H1 (cell line): Measurements from ENCODE around the gene DBF4. TPM values are rescaled to one million over a fixed set of nuclear protein-coding genes. Genes with fewer than 3 reads are reported as not detected.

Experiments used
- CTCF ChIA-PET: fragments of 300-600 bp; sonication (Branson Sonifier 250); formaldehyde crosslinking; loops from one replicate; lab custom pipeline; 2021; ENCODE audit not compliant: partially characterized antibody; lab: Charles Lee
- POLR2A ChIA-PET: fragments of 300-600 bp; sonication (Branson Sonifier 250); formaldehyde crosslinking; loops from one replicate; lab custom pipeline; 2021; ENCODE audit warnings: inconsistent platforms; ENCODE audit not compliant: partially characterized antibody; lab: Charles Lee
- DNase-seq, 2 experiments: peaks; one replicate each; pipeline versions ENCODE4 v3.0.0 to v3.0.0-alpha.2; 2010 to 2022; ENCODE audit warnings: low spot score in 2 of 2, low read depth in 1 of 2, mixed read lengths in 1 of 2
- FAIRE-seq: peaks from 2 replicates; lab custom pipeline; 2011; peaks lifted over from hg19 to GRCh38; lab: Jason Lieb, UNC
- H2AFZ ChIP-seq: 2 replicates; pipeline ENCODE4 v1.8.1; 2012; ENCODE audit warnings: low read length, inconsistent platforms
- H2AK5ac ChIP-seq: 2 replicates; pipeline ENCODE4 v1.6.1; 2013; ENCODE audit warnings: low read depth, low read length
- H2BK120ac ChIP-seq: replicated peaks from 2 replicates; pipeline ENCODE3; 2013; ENCODE audit warnings: low read depth, low read length, inconsistent platforms
- H2BK12ac ChIP-seq: 2 replicates; pipeline ENCODE4 v1.6.1; 2013; ENCODE audit warnings: low read depth, low read length
- H2BK15ac ChIP-seq: 2 replicates; pipeline ENCODE4 v1.6.1; 2013; ENCODE audit warnings: low read length
- H2BK20ac ChIP-seq: 2 replicates; pipeline ENCODE4 v1.6.1; 2013; ENCODE audit warnings: low read length
- H2BK5ac ChIP-seq: 2 replicates; pipeline ENCODE4 v1.6.1; 2013; ENCODE audit warnings: low read depth, low read length
- H3K14ac ChIP-seq: 2 replicates; pipeline ENCODE4 v1.6.1; 2013; ENCODE audit warnings: inconsistent platforms; ENCODE audit not compliant: insufficient read length
- H3K18ac ChIP-seq: 2 replicates; pipeline ENCODE4 v1.6.1; 2013; ENCODE audit warnings: low read length; ENCODE audit errors: extremely low read depth
- H3K23ac ChIP-seq: 2 replicates; pipeline ENCODE4 v1.6.1; 2013; ENCODE audit warnings: inconsistent platforms; ENCODE audit not compliant: insufficient read length
- H3K23me2 ChIP-seq: 2 replicates; pipeline ENCODE4 v1.6.1; 2013; ENCODE audit warnings: low read depth, low read length
- H3K27ac ChIP-seq: 2 replicates; pipeline ENCODE4 v1.6.1; 2011; ENCODE audit warnings: low read depth, low read length, inconsistent platforms
- H3K27me3 ChIP-seq, 4 experiments: replicated peaks in 1 of 4; 1 replicate in 1 of 4; 2 replicates in 3 of 4; pipeline versions ENCODE4 v1.6.1 to v1.8.1; 2011 to 2013; ENCODE audit warnings: low read length in 3 of 4, mild to moderate bottlenecking in 3 of 4, inconsistent platforms in 2 of 4, mixed read lengths in 2 of 4, moderate library complexity in 1 of 4; ENCODE audit not compliant: control insufficient read depth in 3 of 4, insufficient read depth in 3 of 4; ENCODE audit errors: extremely low read depth in 1 of 4
- H3K36me3 ChIP-seq, 4 experiments: 2 replicates each; pipeline versions ENCODE4 v1.6.1 to v1.8.1; 2011 to 2013; ENCODE audit warnings: mild to moderate bottlenecking in 4 of 4, low read length in 3 of 4, moderate library complexity in 2 of 4, control low read depth in 1 of 4, inconsistent platforms in 1 of 4; ENCODE audit not compliant: insufficient read depth in 4 of 4, control insufficient read depth in 2 of 4
- H3K4ac ChIP-seq: replicated peaks from 2 replicates; pipeline ENCODE3; 2013; ENCODE audit warnings: low read length, low read depth, mixed read lengths, inconsistent platforms; ENCODE audit not compliant: insufficient read length
- H3K4me1 ChIP-seq, 4 experiments: replicated peaks in 1 of 4; 1 replicate in 1 of 4; 2 replicates in 3 of 4; pipeline versions ENCODE4 v1.6.1 to v1.8.1; 2011 to 2013; ENCODE audit warnings: low read length in 3 of 4, inconsistent platforms in 2 of 4, mixed read lengths in 1 of 4; ENCODE audit not compliant: insufficient read depth in 4 of 4, control insufficient read depth in 3 of 4
- H3K4me2 ChIP-seq, 2 experiments: 2 replicates each; pipeline versions ENCODE4 v1.6.1 to v1.8.1; 2011 to 2013; ENCODE audit warnings: low read depth in 2 of 2, low read length in 2 of 2, control low read depth in 1 of 2, inconsistent platforms in 1 of 2, mild to moderate bottlenecking in 1 of 2; ENCODE audit not compliant: insufficient read depth in 1 of 2
- H3K4me3 ChIP-seq, 4 experiments: fragments of 200-600, 300-600 bp in 1 of 4; sonication (generic), shearing (Covaris generic), sonication (Bioruptor Twin) in 1 of 4; 2 replicates each; pipeline versions ENCODE4 v1.5.1 to v1.8.1; 2011 to 2016; ENCODE audit warnings: low read length in 4 of 4, low read depth in 3 of 4, control low read depth in 2 of 4, inconsistent platforms in 2 of 4, mild to moderate bottlenecking in 2 of 4, mixed read lengths in 1 of 4, moderate library complexity in 1 of 4; ENCODE audit not compliant: insufficient read depth in 2 of 4; ENCODE audit errors: extremely low read depth in 1 of 4
- H3K56ac ChIP-seq: replicated peaks from 2 replicates; pipeline ENCODE3; 2013; ENCODE audit warnings: low read depth, mild to moderate bottlenecking, mixed read lengths, low read length, inconsistent platforms; ENCODE audit not compliant: insufficient read length
- H3K79me1 ChIP-seq: 2 replicates; pipeline ENCODE4 v1.6.1; 2013; ENCODE audit warnings: low read depth, low read length, control low read depth
- H3K79me2 ChIP-seq, 2 experiments: 2 replicates each; pipeline versions ENCODE4 v1.6.1 to v1.8.1; 2012 to 2013; ENCODE audit warnings: low read length in 2 of 2, mild to moderate bottlenecking in 2 of 2, inconsistent platforms in 1 of 2; ENCODE audit not compliant: insufficient read depth in 2 of 2, control insufficient read depth in 1 of 2
- H3K9ac ChIP-seq, 4 experiments: replicated peaks in 1 of 4; 1 replicate in 1 of 4; 2 replicates in 3 of 4; pipeline versions ENCODE4 v1.6.1 to v1.8.1; 2011 to 2013; ENCODE audit warnings: low read depth in 3 of 4, low read length in 3 of 4, control low read depth in 2 of 4, mild to moderate bottlenecking in 2 of 4, moderate library complexity in 2 of 4, inconsistent platforms in 1 of 4; ENCODE audit errors: extremely low read depth in 1 of 4
- H3K9me3 ChIP-seq, 2 experiments: 2 replicates each; pipeline versions ENCODE4 v1.6.1 to v1.8.1; 2012 to 2013; ENCODE audit warnings: mild to moderate bottlenecking in 2 of 2, moderate library complexity in 2 of 2, control low read depth in 1 of 2, inconsistent platforms in 1 of 2, low read depth in 1 of 2, low read length in 1 of 2, mixed read lengths in 1 of 2; ENCODE audit not compliant: insufficient read depth in 2 of 2
- H4K20me1 ChIP-seq, 2 experiments: replicated peaks in 1 of 2; 2 replicates each; pipeline versions ENCODE3 to v1.8.1; 2011 to 2013; ENCODE audit warnings: inconsistent platforms in 2 of 2, low read length in 2 of 2, mild to moderate bottlenecking in 1 of 2; ENCODE audit not compliant: insufficient read depth in 2 of 2, control insufficient read depth in 1 of 2
- H4K5ac ChIP-seq: 2 replicates; pipeline ENCODE4 v1.6.1; 2013; ENCODE audit warnings: low read length, low read depth, mixed read lengths, inconsistent platforms; ENCODE audit not compliant: insufficient read length
- H4K8ac ChIP-seq: 2 replicates; pipeline ENCODE4 v1.8.0; 2013; ENCODE audit warnings: mild to moderate bottlenecking, moderate library complexity, low read length, inconsistent platforms; ENCODE audit not compliant: insufficient read depth; ENCODE audit errors: extremely low read depth
- H4K91ac ChIP-seq: replicated peaks from 2 replicates; pipeline ENCODE3; 2013; ENCODE audit warnings: low read length, mixed read lengths, inconsistent platforms; ENCODE audit not compliant: insufficient read length
- CHD2 ChIP-seq: IDR thresholded peaks from 2 replicates; pipeline ENCODE4 v1.6.1; 2012; ENCODE audit warnings: low read length, improper control_type of control experiment
- CTCF ChIP-seq, 3 experiments: IDR thresholded peaks; 1 replicate in 2 of 3; 2 replicates in 1 of 3; pipeline versions ENCODE4 v1.5.1 to v1.6.1; 2011; ENCODE audit warnings: low read length in 3 of 3, mild to moderate bottlenecking in 3 of 3, inconsistent platforms in 2 of 3, low read depth in 1 of 3, moderate library complexity in 1 of 3; ENCODE audit not compliant: insufficient read depth in 1 of 3; ENCODE audit errors: control extremely low read depth in 1 of 3
- GABPA ChIP-seq: IDR thresholded peaks from 2 replicates; pipeline ENCODE4 v1.6.1; 2011; ENCODE audit warnings: mild to moderate bottlenecking, low read length, moderate library complexity, borderline replicate concordance; ENCODE audit not compliant: insufficient read depth
- JUN ChIP-seq: IDR thresholded peaks from 2 replicates; pipeline ENCODE4 v1.6.1; 2011; ENCODE audit warnings: low read depth, mild to moderate bottlenecking, improper control_type of control experiment, low read length
- NANOG ChIP-seq: IDR thresholded peaks from 2 replicates; pipeline ENCODE4 v1.6.1; 2011; ENCODE audit warnings: low read length, low read depth, mild to moderate bottlenecking, inconsistent platforms; ENCODE audit not compliant: insufficient read depth, poor library complexity, severe bottlenecking
- POU5F1 ChIP-seq: IDR thresholded peaks from 2 replicates; pipeline ENCODE4 v1.6.1; 2011; ENCODE audit warnings: low read depth, mild to moderate bottlenecking, low read length, moderate library complexity
- SIRT6 ChIP-seq: IDR thresholded peaks from one replicate; pipeline ENCODE4 v1.7.1; 2012; ENCODE audit warnings: low read length, inconsistent platforms
- SP1 ChIP-seq: IDR thresholded peaks from 2 replicates; pipeline ENCODE4 v1.6.1; 2011; ENCODE audit warnings: low read depth, low read length
- SP2 ChIP-seq: IDR thresholded peaks from 2 replicates; pipeline ENCODE4 v1.6.1; 2012; ENCODE audit warnings: mild to moderate bottlenecking, low read length, inconsistent platforms
- TBP ChIP-seq: IDR thresholded peaks from 2 replicates; pipeline ENCODE4 v1.6.1; 2011; ENCODE audit warnings: low read depth, low read length, improper control_type of control experiment
- TCF12 ChIP-seq: IDR thresholded peaks from 2 replicates; pipeline ENCODE4 v1.6.1; 2011; ENCODE audit warnings: low read depth, mild to moderate bottlenecking, low read length
- TEAD4 ChIP-seq: IDR thresholded peaks from 2 replicates; pipeline ENCODE4 v1.6.1; 2012; ENCODE audit warnings: low read depth, low read length, inconsistent platforms, mixed read lengths
- WGBS, 2 experiments: shearing (Covaris generic) in 1 of 2; methylation state at CpG; one replicate each; pipeline versions ENCODE4 v1.1.6 to v1.1.7; 2013 to 2015; ENCODE audit warnings: low lambda C conversion rate in 2 of 2, mixed read lengths in 2 of 2, inconsistent platforms in 1 of 2, low coverage in 1 of 2, missing lambda C conversion rate in 1 of 2; ENCODE audit not compliant: insufficient replicate concordance in 2 of 2, insufficient coverage in 1 of 2, insufficient read length in 1 of 2; ENCODE audit errors: extremely low coverage in 1 of 2, missing lambda C conversion rate in 1 of 2; 5-methylcytosine and 5-hydroxymethylcytosine counted together
- polyA plus RNA-seq, 7 experiments: library from polyadenylated mRNA; depleted of rRNA in 3 of 7; stranded (reverse) in 5 of 7; unstranded in 2 of 7; fragments of >200 nt in 5 of 7; fragments of 200-250 nt in 2 of 7; gene quantifications; 1 replicate in 5 of 7; 2 replicates in 1 of 7; 4 replicates in 1 of 7; pipeline versions ENCODE4 v1.2.1 to v1.2.3, GENCODE V29; 2011 to 2013; ENCODE audit warnings: missing spikeins in 2 of 7, mixed read lengths in 2 of 7
- total RNA-seq: library from RNA; stranded (reverse); fragmentation: NEBNext Ultra II Directional; extraction: Animal tissue kit (Norgen Biotek cat#: 25700); gene quantifications from 2 replicates; pipeline ENCODE4 v1.2.1, GENCODE V29; 2021

Gene DBF4
- total and polyA plus RNA-seq, 2 of the 8 experiments (the other 6 are each of a cell fraction or from before 2014, with no cell fraction given), result 8.7 to 82.4 TPM

- no peaks in the 10 kb centered on the region for H3K23me2 ChIP-seq
- ChIA-PET CTCF (interaction anchor here (1.4 to 2.2 kb wide), 2 partner anchors 9 to 32 kb away, joined by 5 to 7 read pairs; no protein-coding TSS in a partner anchor), POLR2A (no interaction called here)
- no peak overlapping the region for H3K56ac ChIP-seq
- no peaks in the 10 kb centered on the region for H3K36me3 ChIP-seq
- no peak overlapping the region for H2BK15ac ChIP-seq
- DNase-seq, result no peak
- H2BK120ac ChIP-seq, result no peak overlapping the region
- no peaks in the 10 kb centered on the region for H3K79me2 ChIP-seq
- H3K18ac ChIP-seq, result no peak overlapping the region
- H3K27me3 ChIP-seq, result no peaks in the 10 kb centered on the region
- no peak overlapping the region for H3K9ac ChIP-seq
- no peaks in the 10 kb centered on the region for H4K20me1 ChIP-seq
- no peak overlapping the region for H2BK20ac ChIP-seq
- peaks cover 0 to 3% (median 0%) of the 10 kb centered on the region in 4 experiments; a peak in 1 of 7 replicates for H3K4me1 ChIP-seq
- H4K8ac ChIP-seq, result no peak overlapping the region
- no peak overlapping the region for H3K4ac ChIP-seq
- no peak for FAIRE-seq
- H2AK5ac ChIP-seq, result no peak overlapping the region
- H2BK12ac ChIP-seq, result no peak overlapping the region
- WGBS, 2 experiments, result 86% methylated on average over 1 of the region's 1 CpG; no CpG with 5 or more reads in 1 of the 2 experiments
- no peak for TF ChIP-seq TBP
- no peak for TF ChIP-seq TEAD4
- no peak for TF ChIP-seq SP2
- TF ChIP-seq SP1, result no peak
- TF ChIP-seq JUN, result no peak
- no peak for TF ChIP-seq CTCF (IDR thresholded peaks at IDR 0.05; ENCODE audit: control extremely low read depth in 1 of 3, insufficient read depth in 1 of 3, low read depth in 1 of 3, low read length in 3 of 3)
- no peak for TF ChIP-seq TCF12
- no peak for TF ChIP-seq CHD2
- TF ChIP-seq SIRT6, result no peak
- TF ChIP-seq POU5F1, result no peak
- no peak for TF ChIP-seq NANOG
- TF ChIP-seq GABPA, result no peak
- no peak overlapping the region for H3K14ac ChIP-seq
- H3K4me3 ChIP-seq, result no peak overlapping the region
- H3K27ac ChIP-seq, result no peak overlapping the region
- no peak overlapping the region for H2BK5ac ChIP-seq
- no peak overlapping the region for H4K91ac ChIP-seq
- no peak overlapping the region for H3K23ac ChIP-seq
- H3K9me3 ChIP-seq, result no peaks in the 10 kb centered on the region
- no peaks in the 10 kb centered on the region for H3K79me1 ChIP-seq
- H2AFZ ChIP-seq, result no peak overlapping the region
- no peak overlapping the region for H4K5ac ChIP-seq
- no peak overlapping the region for H3K4me2 ChIP-seq
These were observed 42.4 kb downstream of the DBF4 start for GRCh38 chr7:87918740-87919139.
